K562 (cell line): ENCODE results near the gene FRMPD2.
"Not testable (repeated sequence)": the region's sequence is repeated elsewhere in the genome, so short reads cannot be mapped to it uniquely, and the experiment has no call there.

Source experiments
- BRCA1 ChIP-seq, 2 experiments: fragments of 450-650 bp in 1 of 2; sonication (generic) in 1 of 2; formaldehyde crosslinking in 1 of 2; IDR thresholded peaks; 2 replicates each; pipeline versions ENCODE4 v1.5.0 to v1.6.1; 2017 to 2020; ENCODE audit warnings: mild to moderate bottlenecking in 1 of 2, missing genetic modification reagents in 1 of 2
- FOS ChIP-seq: IDR thresholded peaks from 3 replicates; pipeline ENCODE4 v1.6.1; 2011; ENCODE audit not compliant: insufficient read length; ENCODE audit errors: extremely low read depth
- KAT7 ChIP-seq: sonication (generic); formaldehyde crosslinking; IDR thresholded peaks from 2 replicates; pipeline ENCODE4 v1.8.0; 2022; ENCODE audit warnings: missing genetic modification reagents, mild to moderate bottlenecking, borderline replicate concordance
- L3MBTL2 ChIP-seq: fragments of 450-650 bp; IDR thresholded peaks from 2 replicates; pipeline ENCODE4 v1.6.1; 2016; ENCODE audit warnings: mild to moderate bottlenecking, moderate library complexity
- SAP30 ChIP-seq: fragments of 200-600 bp; sonication (generic); IDR thresholded peaks from 2 replicates; pipeline ENCODE4 v1.6.1; 2012; ENCODE audit warnings: borderline replicate concordance, low read depth, mild to moderate bottlenecking, moderate library complexity, low read length, control low read depth, inconsistent platforms; ENCODE audit not compliant: insufficient read depth, poor library complexity, severe bottlenecking
- ZEB2 ChIP-seq: fragments of 450-650 bp; IDR thresholded peaks from 2 replicates; pipeline ENCODE4 v1.6.1; 2016
- ZNF3 ChIP-seq: fragments of 250-450 bp; sonication (Bioruptor Pico); IDR thresholded peaks from 2 replicates; pipeline ENCODE4 v1.5.0; 2021; ENCODE audit warnings: mild to moderate bottlenecking, moderate library complexity
- ZSCAN32 ChIP-seq: fragments of 450-650 bp; formaldehyde crosslinking; IDR thresholded peaks from 2 replicates; pipeline ENCODE4 v1.4.0; 2020; ENCODE audit warnings: mild to moderate bottlenecking, moderate library complexity
- TF ChIP-seq, protein P1 (sequence below), 2 experiments: IDR thresholded peaks; 2 replicates each; pipeline ENCODE4 v1.6.1; 2012; ENCODE audit warnings: improper control_type of control experiment in 2 of 2, low read depth in 2 of 2, low read length in 2 of 2, borderline replicate concordance in 1 of 2
- TF ChIP-seq, protein P2 (sequence below), 3 experiments: IDR thresholded peaks in 2 of 3; conservative IDR thresholded peaks in 1 of 3; 2 replicates each; pipeline ENCODE4 v1.5.1; 2011 to 2012; ENCODE audit warnings: low read length in 3 of 3, mild to moderate bottlenecking in 3 of 3, control low read depth in 2 of 3, improper control_type of control experiment in 1 of 3, inconsistent platforms in 1 of 3, low read depth in 1 of 3, mixed read lengths in 1 of 3, moderate library complexity in 1 of 3; ENCODE audit not compliant: insufficient read depth in 2 of 3
- TF ChIP-seq, protein P3 (sequence below): sonication (generic); formaldehyde crosslinking; IDR thresholded peaks from 2 replicates; pipeline ENCODE4 v1.8.1; 2023; ENCODE audit warnings: mild to moderate bottlenecking, missing genetic modification reagents

DNA sequence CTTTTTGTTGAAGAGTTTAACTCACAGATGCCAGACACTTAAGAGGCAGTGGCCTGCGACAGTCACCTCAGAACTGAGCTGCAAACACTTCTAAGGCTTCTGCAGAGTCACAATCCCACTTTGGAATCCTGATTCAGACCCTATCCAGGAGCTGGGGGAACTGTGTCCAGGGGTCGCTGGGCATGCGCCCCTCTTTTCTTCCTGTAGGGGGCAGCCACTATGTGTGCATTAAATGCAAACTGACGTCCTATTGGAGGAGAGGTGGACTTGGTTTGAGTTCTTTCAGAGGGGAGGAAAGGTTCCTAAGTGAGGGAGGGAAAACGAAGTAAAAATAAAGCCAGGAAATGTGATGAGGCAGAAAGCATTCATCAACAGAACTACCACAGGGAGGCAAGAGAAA lies 113.8 kb downstream of the FRMPD2 start:
- not testable (repeated sequence) for TF ChIP-seq L3MBTL2; ZEB2; BRCA1 (IDR thresholded peaks at IDR 0.05); BRCA1 (CRISPR knock-in tag; IDR thresholded peaks at IDR 0.05); KAT7 (CRISPR knock-in tag); FOS; SAP30; ZSCAN32 (CRISPR knock-in tag); ZNF3 (CRISPR knock-in tag)
- TF ChIP-seq, protein P1, sequence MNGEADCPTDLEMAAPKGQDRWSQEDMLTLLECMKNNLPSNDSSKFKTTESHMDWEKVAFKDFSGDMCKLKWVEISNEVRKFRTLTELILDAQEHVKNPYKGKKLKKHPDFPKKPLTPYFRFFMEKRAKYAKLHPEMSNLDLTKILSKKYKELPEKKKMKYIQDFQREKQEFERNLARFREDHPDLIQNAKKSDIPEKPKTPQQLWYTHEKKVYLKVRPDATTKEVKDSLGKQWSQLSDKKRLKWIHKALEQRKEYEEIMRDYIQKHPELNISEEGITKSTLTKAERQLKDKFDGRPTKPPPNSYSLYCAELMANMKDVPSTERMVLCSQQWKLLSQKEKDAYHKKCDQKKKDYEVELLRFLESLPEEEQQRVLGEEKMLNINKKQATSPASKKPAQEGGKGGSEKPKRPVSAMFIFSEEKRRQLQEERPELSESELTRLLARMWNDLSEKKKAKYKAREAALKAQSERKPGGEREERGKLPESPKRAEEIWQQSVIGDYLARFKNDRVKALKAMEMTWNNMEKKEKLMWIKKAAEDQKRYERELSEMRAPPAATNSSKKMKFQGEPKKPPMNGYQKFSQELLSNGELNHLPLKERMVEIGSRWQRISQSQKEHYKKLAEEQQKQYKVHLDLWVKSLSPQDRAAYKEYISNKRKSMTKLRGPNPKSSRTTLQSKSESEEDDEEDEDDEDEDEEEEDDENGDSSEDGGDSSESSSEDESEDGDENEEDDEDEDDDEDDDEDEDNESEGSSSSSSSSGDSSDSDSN (IDR thresholded peaks at IDR 0.05; ENCODE audit: borderline replicate concordance in 1 of 2, low read depth in 2 of 2, low read length in 2 of 2), result not testable (repeated sequence)
- TF ChIP-seq, protein P2, sequence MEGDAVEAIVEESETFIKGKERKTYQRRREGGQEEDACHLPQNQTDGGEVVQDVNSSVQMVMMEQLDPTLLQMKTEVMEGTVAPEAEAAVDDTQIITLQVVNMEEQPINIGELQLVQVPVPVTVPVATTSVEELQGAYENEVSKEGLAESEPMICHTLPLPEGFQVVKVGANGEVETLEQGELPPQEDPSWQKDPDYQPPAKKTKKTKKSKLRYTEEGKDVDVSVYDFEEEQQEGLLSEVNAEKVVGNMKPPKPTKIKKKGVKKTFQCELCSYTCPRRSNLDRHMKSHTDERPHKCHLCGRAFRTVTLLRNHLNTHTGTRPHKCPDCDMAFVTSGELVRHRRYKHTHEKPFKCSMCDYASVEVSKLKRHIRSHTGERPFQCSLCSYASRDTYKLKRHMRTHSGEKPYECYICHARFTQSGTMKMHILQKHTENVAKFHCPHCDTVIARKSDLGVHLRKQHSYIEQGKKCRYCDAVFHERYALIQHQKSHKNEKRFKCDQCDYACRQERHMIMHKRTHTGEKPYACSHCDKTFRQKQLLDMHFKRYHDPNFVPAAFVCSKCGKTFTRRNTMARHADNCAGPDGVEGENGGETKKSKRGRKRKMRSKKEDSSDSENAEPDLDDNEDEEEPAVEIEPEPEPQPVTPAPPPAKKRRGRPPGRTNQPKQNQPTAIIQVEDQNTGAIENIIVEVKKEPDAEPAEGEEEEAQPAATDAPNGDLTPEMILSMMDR (IDR thresholded peaks at IDR 0.05 in 2 of 3, conservative IDR thresholded peaks at IDR 0.05 in 1 of 3; ENCODE audit: insufficient read depth in 2 of 3, low read depth in 1 of 3, low read length in 3 of 3), result not testable (repeated sequence)
- TF ChIP-seq, protein P3, sequence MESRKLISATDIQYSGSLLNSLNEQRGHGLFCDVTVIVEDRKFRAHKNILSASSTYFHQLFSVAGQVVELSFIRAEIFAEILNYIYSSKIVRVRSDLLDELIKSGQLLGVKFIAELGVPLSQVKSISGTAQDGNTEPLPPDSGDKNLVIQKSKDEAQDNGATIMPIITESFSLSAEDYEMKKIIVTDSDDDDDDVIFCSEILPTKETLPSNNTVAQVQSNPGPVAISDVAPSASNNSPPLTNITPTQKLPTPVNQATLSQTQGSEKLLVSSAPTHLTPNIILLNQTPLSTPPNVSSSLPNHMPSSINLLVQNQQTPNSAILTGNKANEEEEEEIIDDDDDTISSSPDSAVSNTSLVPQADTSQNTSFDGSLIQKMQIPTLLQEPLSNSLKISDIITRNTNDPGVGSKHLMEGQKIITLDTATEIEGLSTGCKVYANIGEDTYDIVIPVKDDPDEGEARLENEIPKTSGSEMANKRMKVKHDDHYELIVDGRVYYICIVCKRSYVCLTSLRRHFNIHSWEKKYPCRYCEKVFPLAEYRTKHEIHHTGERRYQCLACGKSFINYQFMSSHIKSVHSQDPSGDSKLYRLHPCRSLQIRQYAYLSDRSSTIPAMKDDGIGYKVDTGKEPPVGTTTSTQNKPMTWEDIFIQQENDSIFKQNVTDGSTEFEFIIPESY, result not testable (repeated sequence)
